Measurements from ENCODE around the gene EML4. TPM values are rescaled to one million over a fixed set of nuclear protein-coding genes. Genes with fewer than 3 reads are reported as not detected.

EML4 gene
- total and polyA plus RNA-seq, 3 experiments from 2014 or later: 58.0 to 70.8 (median 61.5) TPM

- ChIA-PET CTCF (no interaction called here), POLR2A (interaction anchor here (0.6 kb wide), 1 partner anchor 22 kb away, joined by 4 read pairs; no protein-coding TSS in a partner anchor)
- peaks cover 5% of the 10 kb centered on the region for H3K4me1 ChIP-seq (ENCODE audit: insufficient read depth, low read length)
- no peaks in the 10 kb centered on the region for H3K27me3 ChIP-seq (ENCODE audit: insufficient read depth, low read length, poor library complexity, severe bottlenecking)
- Mint-ChIP-seq H3K27ac (peak overlapping the region in 1 of 8 donors; percentile 71), H3K9me3 (no peaks in the 10 kb centered on the region), H3K4me1 (peaks cover 13 to 37% (median 34%) of the 10 kb centered on the region in 3 donors), H3K4me3 (no peak overlapping the region), H3K27me3 (no peaks in the 10 kb centered on the region), H3K36me3 (peaks cover 9 to 70% (median 9%) of the 10 kb centered on the region in 3 donors)
- no peak overlapping the region for H3K27ac ChIP-seq (ENCODE audit: low read depth, low read length)
- no peak overlapping the region for H3K4me3 ChIP-seq (ENCODE audit: low read length)
- no peak for DNase-seq
- no peaks in the 10 kb centered on the region for H3K9me3 ChIP-seq (ENCODE audit: low read length)
- peaks cover 16% of the 10 kb centered on the region for H3K36me3 ChIP-seq (ENCODE audit: insufficient read depth, low read length)
These were observed 143.0 kb downstream of the EML4 start for GRCh38 chr2:42312106-42312505.

- H3K27ac Mint-ChIP-seq: peak overlapping the region in 4 of 8 donors; percentile 22 to 76 (median 30)
- peaks cover 20 to 36% (median 33%) of the 10 kb centered on the region in 3 donors for H3K4me1 Mint-ChIP-seq
- DNase-seq: no peak
- Histone ChIP-seq H3K27me3 (ENCODE audit: insufficient read depth, low read length, poor library complexity, severe bottlenecking) (no peaks in the 10 kb centered on the region), H3K4me1 (ENCODE audit: insufficient read depth, low read length) (no peaks in the 10 kb centered on the region), H3K4me3 (ENCODE audit: low read length) (no peak overlapping the region), H3K27ac (ENCODE audit: low read depth, low read length) (no peak overlapping the region), H3K36me3 (ENCODE audit: insufficient read depth, low read length) (peaks cover 20% of the 10 kb centered on the region), H3K9me3 (ENCODE audit: low read length) (no peaks in the 10 kb centered on the region)
- H3K9me3 Mint-ChIP-seq: no peaks in the 10 kb centered on the region
- POLR2A ChIA-PET: interaction anchor here (0.6 kb wide), 1 partner anchor 191 kb away, joined by 4 read pairs; no protein-coding TSS in a partner anchor
- peaks cover 0 to 73% (median 10%) of the 10 kb centered on the region in 3 donors for H3K36me3 Mint-ChIP-seq
- no peaks in the 10 kb centered on the region for H3K27me3 Mint-ChIP-seq
- CTCF ChIA-PET: interaction anchor here (1.4 to 3.8 kb wide), 2 partner anchors 12 to 14 kb away, joined by 3 to 9 read pairs; no protein-coding TSS in a partner anchor
- H3K4me3 Mint-ChIP-seq: no peak overlapping the region
These were observed 145.8 kb downstream of the EML4 start for GRCh38 chr2:42314892-42315468.

GRCh38 chr2:42315844-42316470, 146.8 kb downstream of the EML4 start:
- no peaks in the 10 kb centered on the region for H3K9me3 Mint-ChIP-seq
- H3K4me1 Mint-ChIP-seq: peaks cover 25 to 41% (median 38%) of the 10 kb centered on the region in 3 donors
- ChIA-PET CTCF (interaction anchor here (3.8 kb wide), 1 partner anchor 13 kb away, joined by 9 read pairs; no protein-coding TSS in a partner anchor), POLR2A (no interaction called here)
- no peak overlapping the region for H3K4me3 Mint-ChIP-seq
- no peaks in the 10 kb centered on the region for H3K9me3 ChIP-seq (ENCODE audit: low read length)
- no peak overlapping the region for H3K27ac ChIP-seq (ENCODE audit: low read depth, low read length)
- peaks cover 20% of the 10 kb centered on the region for H3K36me3 ChIP-seq (ENCODE audit: insufficient read depth, low read length)
- H3K27me3 ChIP-seq (ENCODE audit: insufficient read depth, low read length, poor library complexity, severe bottlenecking): no peaks in the 10 kb centered on the region
- H3K27me3 Mint-ChIP-seq: no peaks in the 10 kb centered on the region
- no peak overlapping the region for H3K4me3 ChIP-seq (ENCODE audit: low read length)
- peak overlapping the region in 4 of 8 donors; percentile 50 to 81 (median 59) for H3K27ac Mint-ChIP-seq
- H3K36me3 Mint-ChIP-seq: peaks cover 5 to 74% (median 14%) of the 10 kb centered on the region in 3 donors
- H3K4me1 ChIP-seq (ENCODE audit: insufficient read depth, low read length): no peaks in the 10 kb centered on the region
- DNase-seq: no peak

GRCh38 chr2:42316910-42317309, 147.8 kb downstream of the EML4 start:
- ChIA-PET POLR2A (no interaction called here), CTCF (no interaction called here)
- Histone ChIP-seq H3K4me1 (ENCODE audit: insufficient read depth, low read length) (no peaks in the 10 kb centered on the region), H3K36me3 (ENCODE audit: insufficient read depth, low read length) (peaks cover 20% of the 10 kb centered on the region), H3K9me3 (ENCODE audit: low read length) (no peaks in the 10 kb centered on the region), H3K27me3 (ENCODE audit: insufficient read depth, low read length, poor library complexity, severe bottlenecking) (no peaks in the 10 kb centered on the region), H3K27ac (ENCODE audit: low read depth, low read length) (no peak overlapping the region), H3K4me3 (ENCODE audit: low read length) (no peak overlapping the region)
- Mint-ChIP-seq H3K4me1 (peaks cover 31 to 49% (median 45%) of the 10 kb centered on the region in 3 donors), H3K27ac (peak overlapping the region in 6 of 8 donors; percentile 39 to 81 (median 64)), H3K36me3 (peaks cover 5 to 77% (median 16%) of the 10 kb centered on the region in 3 donors), H3K9me3 (no peaks in the 10 kb centered on the region), H3K4me3 (no peak overlapping the region), H3K27me3 (no peaks in the 10 kb centered on the region)
- DNase-seq: no peak

GRCh38 chr2:42317486-42317885, 148.3 kb downstream of the EML4 start:
- peaks cover 20% of the 10 kb centered on the region for H3K36me3 ChIP-seq (ENCODE audit: insufficient read depth, low read length)
- CTCF ChIA-PET: no interaction called here
- Mint-ChIP-seq H3K4me1 (peaks cover 34 to 54% (median 49%) of the 10 kb centered on the region in 3 donors), H3K36me3 (peaks cover 5 to 75% (median 18%) of the 10 kb centered on the region in 3 donors), H3K4me3 (peak overlapping the region in 1 of 7 donors; percentile 34), H3K27me3 (no peaks in the 10 kb centered on the region), H3K27ac (peak overlapping the region in 6 of 8 donors; percentile 48 to 83 (median 73)), H3K9me3 (no peaks in the 10 kb centered on the region)
- no peaks in the 10 kb centered on the region for H3K9me3 ChIP-seq (ENCODE audit: low read length)
- no peak overlapping the region for H3K4me3 ChIP-seq (ENCODE audit: low read length)
- no peak for DNase-seq
- H3K27ac ChIP-seq (ENCODE audit: low read depth, low read length): no peak overlapping the region
- H3K4me1 ChIP-seq (ENCODE audit: insufficient read depth, low read length): no peaks in the 10 kb centered on the region
- no peaks in the 10 kb centered on the region for H3K27me3 ChIP-seq (ENCODE audit: insufficient read depth, low read length, poor library complexity, severe bottlenecking)
- POLR2A ChIA-PET: interaction anchor here (0.6 kb wide), 1 partner anchor 9 kb away, joined by 6 read pairs; no protein-coding TSS in a partner anchor

GRCh38 chr2:42317945-42318344, 148.8 kb downstream of the EML4 start:
- DNase-seq: no peak
- no peaks in the 10 kb centered on the region for H3K9me3 ChIP-seq (ENCODE audit: low read length)
- ChIA-PET CTCF (no interaction called here), POLR2A (interaction anchor here (0.6 kb wide), 1 partner anchor 9 kb away, joined by 6 read pairs; no protein-coding TSS in a partner anchor)
- Mint-ChIP-seq H3K4me3 (no peak overlapping the region), H3K36me3 (peaks cover 5 to 76% (median 20%) of the 10 kb centered on the region in 3 donors), H3K9me3 (no peaks in the 10 kb centered on the region), H3K27ac (peak overlapping the region; percentile 47 to 83 (median 66)), H3K4me1 (peaks cover 36 to 59% (median 54%) of the 10 kb centered on the region in 3 donors), H3K27me3 (no peaks in the 10 kb centered on the region)
- H3K27me3 ChIP-seq (ENCODE audit: insufficient read depth, low read length, poor library complexity, severe bottlenecking): no peaks in the 10 kb centered on the region
- no peak overlapping the region for H3K4me3 ChIP-seq (ENCODE audit: low read length)
- H3K36me3 ChIP-seq (ENCODE audit: insufficient read depth, low read length): peaks cover 20% of the 10 kb centered on the region
- no peak overlapping the region for H3K27ac ChIP-seq (ENCODE audit: low read depth, low read length)
- H3K4me1 ChIP-seq (ENCODE audit: insufficient read depth, low read length): no peaks in the 10 kb centered on the region

- ChIA-PET POLR2A (no interaction called here), CTCF (interaction anchor here (0.5 to 0.7 kb wide), 2 partner anchors 10 to 205 kb away, joined by 3 read pairs; no protein-coding TSS in a partner anchor)
- H3K27ac Mint-ChIP-seq: peak overlapping the region in 6 of 8 donors; percentile 40 to 80 (median 54)
- no peaks in the 10 kb centered on the region for H3K9me3 Mint-ChIP-seq
- H3K4me3 Mint-ChIP-seq: no peak overlapping the region
- H3K36me3 ChIP-seq (ENCODE audit: insufficient read depth, low read length): peaks cover 20% of the 10 kb centered on the region
- H3K4me1 Mint-ChIP-seq: peaks cover 36 to 60% (median 55%) of the 10 kb centered on the region in 3 donors
- H3K36me3 Mint-ChIP-seq: peaks cover 5 to 79% (median 20%) of the 10 kb centered on the region in 3 donors
- no peak for DNase-seq
- no peaks in the 10 kb centered on the region for H3K27me3 ChIP-seq (ENCODE audit: insufficient read depth, low read length, poor library complexity, severe bottlenecking)
- no peaks in the 10 kb centered on the region for H3K27me3 Mint-ChIP-seq
- H3K9me3 ChIP-seq (ENCODE audit: low read length): no peaks in the 10 kb centered on the region
- no peak overlapping the region for H3K27ac ChIP-seq (ENCODE audit: low read depth, low read length)
- H3K4me1 ChIP-seq (ENCODE audit: insufficient read depth, low read length): no peaks in the 10 kb centered on the region
- H3K4me3 ChIP-seq (ENCODE audit: low read length): no peak overlapping the region
These were observed 150.1 kb downstream of the EML4 start for GRCh38 chr2:42319265-42319664.

Measured in CD8-positive, alpha-beta memory T cell (primary cell).